ENCODE results near the gene APLP1.

GRCh38 chr19:35872180-35872579 lies 3.8 kb downstream of the APLP1 start:
- TF ChIP-seq, protein P1, sequence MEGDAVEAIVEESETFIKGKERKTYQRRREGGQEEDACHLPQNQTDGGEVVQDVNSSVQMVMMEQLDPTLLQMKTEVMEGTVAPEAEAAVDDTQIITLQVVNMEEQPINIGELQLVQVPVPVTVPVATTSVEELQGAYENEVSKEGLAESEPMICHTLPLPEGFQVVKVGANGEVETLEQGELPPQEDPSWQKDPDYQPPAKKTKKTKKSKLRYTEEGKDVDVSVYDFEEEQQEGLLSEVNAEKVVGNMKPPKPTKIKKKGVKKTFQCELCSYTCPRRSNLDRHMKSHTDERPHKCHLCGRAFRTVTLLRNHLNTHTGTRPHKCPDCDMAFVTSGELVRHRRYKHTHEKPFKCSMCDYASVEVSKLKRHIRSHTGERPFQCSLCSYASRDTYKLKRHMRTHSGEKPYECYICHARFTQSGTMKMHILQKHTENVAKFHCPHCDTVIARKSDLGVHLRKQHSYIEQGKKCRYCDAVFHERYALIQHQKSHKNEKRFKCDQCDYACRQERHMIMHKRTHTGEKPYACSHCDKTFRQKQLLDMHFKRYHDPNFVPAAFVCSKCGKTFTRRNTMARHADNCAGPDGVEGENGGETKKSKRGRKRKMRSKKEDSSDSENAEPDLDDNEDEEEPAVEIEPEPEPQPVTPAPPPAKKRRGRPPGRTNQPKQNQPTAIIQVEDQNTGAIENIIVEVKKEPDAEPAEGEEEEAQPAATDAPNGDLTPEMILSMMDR (IDR thresholded peaks at IDR 0.05), result no peak
- no peak for TF ChIP-seq POLR2A (IDR thresholded peaks at IDR 0.05)

All from esophagus squamous epithelium (tissue), 4 donors.